ENCODE results near the gene PNMA5.
A peak's percentile ranks its signal among the peaks of the same experiment; 100 is the strongest.
"Not testable (repeated sequence)": the region's sequence is repeated elsewhere in the genome, so short reads cannot be mapped to it uniquely, and the experiment has no call there.

Gene PNMA5

GRCh38 chrX:152993933-152994332, at the start of gene PNMA5:
Gene PNMA5, minus strand, starts transcription at chrX:152994116. Its CDS starts 2,518 bp downstream, at chrX:152991598.
- DNase-seq: no peak

DNA sequence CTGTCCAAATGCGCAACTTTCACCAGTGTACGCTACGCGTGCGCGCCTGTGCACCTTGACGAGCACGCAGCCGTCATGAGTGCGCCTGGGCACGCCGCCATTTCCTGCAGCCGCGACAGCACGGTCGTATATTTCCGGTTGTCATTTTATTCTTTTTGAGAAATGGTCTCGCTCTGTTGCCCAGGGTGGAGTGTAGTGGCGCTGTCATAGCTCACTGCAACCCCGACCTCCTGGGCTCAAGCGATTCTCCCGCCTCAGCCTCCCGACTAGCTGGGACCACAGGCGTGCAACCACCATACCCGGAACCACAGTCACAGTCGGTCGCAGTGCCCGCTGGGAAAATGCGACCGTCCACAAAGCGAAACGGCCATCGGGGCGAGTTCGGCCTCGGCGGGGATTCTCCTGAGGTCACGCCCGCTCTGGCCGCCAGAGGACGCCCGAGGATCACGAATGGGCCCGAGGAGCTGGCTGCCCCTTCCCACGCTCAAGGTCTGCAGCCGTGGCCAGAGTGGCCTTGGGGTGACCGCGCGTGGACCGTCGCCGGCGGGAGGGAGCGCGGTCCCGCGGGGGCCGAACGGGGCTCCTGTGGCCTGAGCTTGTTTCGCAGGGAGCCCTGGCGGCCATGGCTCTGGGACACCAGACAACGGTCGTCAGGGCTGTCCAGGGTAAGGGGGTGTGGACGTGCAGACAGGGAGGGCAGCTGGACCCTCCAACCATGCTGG, 38.6 kb upstream of the PNMA5 start:
- DNase-seq: peak; percentile 74

DNA sequence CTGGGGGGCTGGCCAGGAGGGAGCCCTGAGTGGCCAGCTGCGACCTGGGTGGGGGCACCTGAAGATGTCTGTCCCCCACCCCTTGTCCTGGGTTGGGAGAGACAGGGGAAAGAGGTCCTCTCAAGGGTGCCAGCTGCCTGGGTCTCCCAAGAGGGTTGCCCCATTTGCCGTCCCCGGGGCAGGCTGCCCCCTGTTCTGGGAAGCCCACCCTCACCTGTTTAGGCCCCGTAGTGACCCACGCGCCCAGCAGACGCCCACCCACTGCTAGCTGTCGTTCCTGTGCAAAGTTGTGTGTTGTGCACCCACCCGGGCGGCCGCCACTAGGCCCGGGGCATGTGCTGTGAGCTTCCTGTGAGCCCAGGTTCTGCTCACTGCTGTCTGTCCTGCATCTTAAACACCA, 36.9 kb upstream of the PNMA5 start:
- DNase-seq: no peak

- no peak for DNase-seq
Measured at GRCh38 chrX:153029875-153030274, 36.0 kb upstream of the PNMA5 start.

- DNase-seq: no peak
Measured at GRCh38 chrX:153029162-153029561, 35.2 kb upstream of the PNMA5 start.

DNA sequence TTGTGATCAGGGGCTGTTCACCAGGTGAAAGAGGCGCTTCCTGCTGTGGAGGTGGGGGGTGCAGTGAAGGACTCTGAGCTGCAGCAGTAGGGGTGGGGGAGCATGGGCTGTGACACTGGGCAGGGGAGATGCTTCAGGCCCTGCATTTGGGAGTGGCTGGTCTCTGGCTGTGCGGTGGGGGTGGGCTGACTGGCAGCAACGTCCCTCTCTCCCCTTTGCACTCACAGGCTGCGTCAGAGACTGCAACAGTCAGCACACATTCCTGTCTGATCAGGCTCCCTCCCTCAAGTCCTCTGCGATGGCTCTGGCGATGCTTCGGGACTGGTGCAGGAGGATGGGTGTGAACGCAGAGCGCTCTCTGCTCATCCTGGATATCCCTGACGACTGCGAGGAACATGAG, 34.6 kb upstream of the PNMA5 start:
- DNase-seq: not testable (repeated sequence)

DNA sequence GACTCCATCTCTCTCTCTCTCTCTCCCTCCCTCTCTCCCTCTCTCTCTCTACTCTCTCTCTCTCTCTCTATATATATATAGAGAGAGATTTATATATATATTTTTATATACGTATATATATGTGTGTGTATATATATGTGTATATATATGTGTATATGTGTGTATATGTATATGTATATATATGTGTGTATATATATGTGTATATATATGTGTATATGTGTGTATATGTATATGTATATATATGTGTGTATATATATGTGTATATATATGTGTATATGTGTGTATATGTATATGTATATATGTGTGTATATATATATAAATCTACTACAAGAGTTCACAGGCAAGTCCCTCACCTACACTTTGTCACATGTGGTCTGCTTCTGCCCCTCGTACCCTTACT, 32.6 kb upstream of the PNMA5 start:
- DNase-seq: not testable (repeated sequence)

- DNase-seq: peak; percentile 1
Measured at GRCh38 chrX:153019166-153019565, 25.2 kb upstream of the PNMA5 start.

- not testable (repeated sequence) for DNase-seq
Measured at GRCh38 chrX:153017174-153017573, 23.3 kb upstream of the PNMA5 start.

DNA sequence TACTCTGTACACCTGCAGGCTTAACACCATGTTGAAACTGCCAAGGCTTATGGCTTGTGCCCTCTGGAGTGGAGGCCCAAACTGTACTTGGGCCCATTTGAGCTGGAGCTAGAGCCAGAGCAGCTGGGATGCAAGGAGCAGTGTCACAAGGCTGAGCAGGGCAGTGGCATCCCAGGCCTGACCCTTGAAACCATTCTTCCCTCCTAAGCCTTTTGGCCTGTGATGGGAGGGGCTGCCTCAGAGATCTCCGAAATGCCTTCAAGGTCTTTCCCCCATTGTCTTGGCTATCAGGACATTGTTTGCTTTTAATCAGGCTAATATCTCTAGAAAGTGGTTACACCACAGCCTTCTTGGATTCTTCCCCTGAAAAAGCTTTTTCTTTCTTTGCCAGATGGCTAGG, 10.9 kb upstream of the PNMA5 start:
- DNase-seq: no peak

DNA sequence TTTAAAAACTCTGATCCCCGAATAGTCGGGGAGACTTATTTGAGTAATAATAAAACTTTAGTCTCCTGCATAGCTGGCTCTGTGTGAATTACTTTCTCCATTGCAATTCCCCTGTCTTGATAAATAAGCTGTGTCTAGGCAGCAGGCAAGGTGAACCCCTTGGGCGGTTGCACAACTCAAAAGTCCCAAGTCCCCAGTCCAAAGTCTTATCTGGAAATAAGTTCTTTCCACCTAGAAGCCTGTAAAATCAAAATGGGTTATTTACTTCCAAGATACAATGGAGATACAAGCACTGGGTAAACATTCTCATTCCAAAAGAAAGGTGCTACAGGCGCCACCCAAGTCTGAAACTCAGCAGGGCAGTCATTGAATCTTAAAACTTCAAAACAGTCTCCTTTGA, 10.1 kb upstream of the PNMA5 start:
- no peak for DNase-seq

DNA sequence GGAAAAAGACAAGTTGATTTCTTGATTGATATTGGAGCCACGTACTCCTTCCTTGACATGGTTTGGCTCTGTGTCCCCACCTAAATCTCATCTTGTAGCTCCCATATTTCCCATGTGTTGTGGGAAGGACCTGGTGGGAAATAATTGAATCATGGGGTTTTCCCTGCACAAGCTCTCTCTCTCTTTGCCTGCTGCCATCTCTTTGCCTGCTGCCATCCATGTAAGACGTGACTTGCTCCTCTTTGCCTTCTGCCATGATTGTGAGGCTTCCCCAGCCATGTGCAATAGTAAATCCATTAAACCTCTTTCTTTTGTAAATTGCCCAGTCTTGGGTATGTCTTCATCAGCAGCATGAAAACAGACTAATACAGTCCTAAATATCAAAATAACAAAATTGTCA, 8.3 kb upstream of the PNMA5 start:
- not testable (repeated sequence) for DNase-seq

GRCh38 chrX:152997337-152997736, 3.4 kb upstream of the PNMA5 start:
- no peak for DNase-seq

DNA sequence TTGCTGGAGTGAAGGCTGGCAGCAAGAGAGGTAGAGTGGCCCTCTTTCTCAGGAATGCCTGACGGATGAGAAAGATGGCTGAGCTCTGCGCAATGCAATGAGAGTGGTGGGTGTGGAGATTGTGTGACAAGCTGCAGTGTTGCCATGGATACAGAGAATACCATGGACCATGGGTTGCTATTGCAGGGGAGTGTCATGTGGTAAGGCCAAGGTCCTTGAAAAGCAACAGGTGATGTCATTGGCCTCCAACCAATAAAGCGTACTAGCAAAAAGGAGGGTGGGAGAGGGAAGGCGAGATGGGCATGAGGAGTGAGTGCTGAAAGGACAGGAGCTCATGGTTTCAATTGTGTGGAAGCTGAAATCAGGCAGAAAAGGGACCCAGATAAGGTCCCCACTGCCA, 1.8 kb downstream of the PNMA5 start:
- no peak for DNase-seq

- no peak for DNase-seq
Measured at GRCh38 chrX:152991123-152991522, 2.8 kb downstream of the PNMA5 start.

- DNase-seq: peak; percentile 5
Measured at GRCh38 chrX:152989292-152989658, 4.6 kb downstream of the PNMA5 start.

GRCh38 chrX:152988536-152989291, 5.2 kb downstream of the PNMA5 start:
- no peak for DNase-seq

DNA sequence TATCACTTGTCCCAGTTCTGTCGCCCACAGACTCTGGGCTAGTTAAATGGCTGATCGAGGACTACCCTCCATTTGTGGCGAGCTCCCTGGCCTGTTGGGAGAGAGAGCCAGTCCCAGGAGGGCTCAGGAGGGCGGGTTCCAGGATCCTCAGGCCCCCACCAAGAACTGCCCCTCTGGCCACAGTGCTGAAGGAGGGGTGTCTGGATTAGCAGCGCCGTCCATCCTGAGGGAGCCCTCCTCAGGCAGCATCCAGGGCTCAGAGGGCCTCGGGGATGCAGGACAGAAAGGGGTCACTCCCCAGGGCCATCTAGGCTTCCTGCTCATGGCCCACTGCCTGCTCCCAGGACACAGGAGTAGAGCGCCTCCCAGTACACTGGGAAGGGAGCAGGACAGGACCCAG, 6.1 kb downstream of the PNMA5 start:
- DNase-seq: no peak

DNA sequence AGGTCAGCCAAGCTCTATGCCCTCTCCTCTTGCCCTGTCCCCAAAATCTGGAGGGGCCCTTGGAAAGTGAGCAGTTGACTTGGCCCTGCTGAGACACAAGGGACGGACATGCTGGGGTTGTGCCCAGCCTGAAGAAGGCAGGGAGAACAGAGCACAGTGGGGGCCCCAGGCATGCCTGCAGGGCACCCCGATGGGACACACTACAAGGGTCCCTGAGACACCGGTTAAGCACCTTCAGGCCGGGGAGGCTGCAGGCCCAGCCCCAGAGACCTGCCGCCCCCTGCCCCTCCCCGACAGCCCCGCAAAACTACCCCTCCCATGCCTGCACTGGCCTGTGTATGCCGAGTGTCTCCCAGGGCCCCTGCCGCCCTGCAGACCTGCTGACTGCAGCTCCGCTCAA, 6.8 kb downstream of the PNMA5 start:
- DNase-seq: not testable (repeated sequence)

DNA sequence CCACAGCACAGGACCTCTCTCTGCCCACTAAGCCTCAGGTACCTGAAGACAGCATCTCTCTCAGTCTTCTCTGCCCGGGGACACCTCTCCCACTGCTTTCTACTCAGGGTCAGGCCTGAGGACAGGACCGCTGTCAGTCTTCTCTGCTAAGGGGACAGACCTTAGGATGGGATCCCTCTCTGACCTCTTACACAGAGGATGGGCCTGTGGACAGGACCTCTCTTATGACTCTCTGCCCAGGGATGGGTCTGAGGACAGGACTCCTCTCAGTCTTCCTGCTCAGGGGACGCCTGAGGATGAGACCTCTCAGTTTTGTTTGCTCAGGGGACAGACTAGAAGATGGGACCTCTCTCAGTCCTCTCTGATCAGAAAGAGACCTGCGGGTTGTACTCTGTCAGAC, 8.5 kb downstream of the PNMA5 start:
- DNase-seq: not testable (repeated sequence)

DNA sequence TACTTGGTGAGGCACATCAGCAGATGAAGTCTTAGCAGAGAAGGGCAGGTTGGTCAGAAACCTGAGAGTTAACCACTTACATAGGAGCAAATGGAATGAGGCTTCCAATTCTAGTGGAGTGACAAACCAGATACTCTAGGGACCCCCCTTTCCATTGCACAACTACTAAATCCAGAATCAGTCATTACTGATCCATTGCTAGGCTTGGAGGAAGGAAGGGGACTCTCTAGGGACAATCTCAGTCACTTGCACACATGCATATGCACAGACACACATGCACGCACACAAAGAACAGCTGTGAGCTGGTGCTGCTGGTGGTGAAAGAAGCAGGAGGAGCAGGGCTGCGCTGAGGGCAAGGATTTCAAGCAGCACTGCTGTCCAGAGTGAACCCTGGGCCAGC, 25.7 kb downstream of the PNMA5 start:
- DNase-seq: no peak

DNA sequence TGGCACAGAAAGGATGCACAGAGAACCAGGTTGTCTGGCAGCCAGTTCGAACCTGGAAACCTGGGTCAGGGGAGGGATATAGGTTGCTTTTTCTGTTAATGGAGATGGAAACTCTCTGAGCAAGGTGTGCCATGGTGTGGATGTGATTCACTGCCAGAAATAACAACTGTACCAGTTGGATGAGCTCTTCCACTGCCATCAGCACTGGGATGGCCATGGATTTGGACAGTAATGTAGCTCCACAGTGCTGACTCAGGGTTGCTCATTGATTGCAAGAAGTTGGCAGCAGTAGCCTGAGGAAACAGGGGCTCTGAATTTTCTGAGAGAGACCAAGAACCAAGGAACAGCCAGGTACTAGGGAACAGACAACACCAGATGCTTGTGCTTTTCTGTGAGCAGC, 33.8 kb downstream of the PNMA5 start:
- DNase-seq: no peak

GRCh38 chrX:152959626-152960025, 34.3 kb downstream of the PNMA5 start:
- DNase-seq: no peak
